ENCODE data around the gene ANO8.

DNA sequence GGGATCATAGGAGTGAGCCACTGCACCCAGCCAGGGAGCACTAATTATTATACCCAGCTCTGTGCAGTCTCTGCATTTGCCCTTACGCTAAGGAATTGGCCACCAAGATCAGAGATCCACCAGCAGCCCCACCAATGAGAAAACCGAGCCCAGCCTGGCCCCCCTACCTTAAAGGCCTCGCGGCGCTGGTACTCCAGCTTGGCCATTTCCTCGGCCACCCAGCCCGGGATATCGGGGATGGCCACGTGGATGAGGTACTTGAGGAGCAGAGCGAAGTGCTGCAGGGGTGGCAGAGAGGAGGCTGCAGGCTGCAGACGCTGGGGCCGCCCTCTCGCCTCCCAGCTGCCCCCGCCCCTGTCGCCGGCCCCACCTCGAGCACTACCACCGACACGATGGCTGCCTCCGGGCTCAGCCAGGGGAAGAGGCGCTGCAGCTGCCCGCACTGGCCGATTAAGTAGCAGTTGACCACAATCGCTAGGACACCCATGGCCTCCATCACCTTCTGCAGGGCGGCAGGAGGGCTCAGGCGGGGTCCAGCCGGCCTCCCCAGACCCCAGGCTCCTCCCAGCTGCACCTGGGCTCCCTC is 7.5 kb downstream of the ANO8 start:
- TF ChIP-seq POLR2AphosphoS5 (IDR thresholded peaks at IDR 0.05; ENCODE audit: low read depth, low read length) (no peak), POLR2A (IDR thresholded peaks at IDR 0.05; ENCODE audit: low read depth, low read length) (no peak), TAF1 (IDR thresholded peaks at IDR 0.05; ENCODE audit: borderline replicate concordance, low read depth, low read length) (no peak)

Measured in GM12892 (cell line).